Stimulated activated CD8-positive, alpha-beta memory T cell treated with anti-CD3 and anti-CD28 coated beads, Interleukin-15, amount 100 ng/mL, for 1 hour (primary cell): ENCODE results near the gene FGF21.

ENCODE experiments used
- DNase-seq: peaks from one replicate; pipeline ENCODE4 v3.0.0-alpha.2; 2020; ENCODE audit warnings: low read depth

FGF21 gene

DNA sequence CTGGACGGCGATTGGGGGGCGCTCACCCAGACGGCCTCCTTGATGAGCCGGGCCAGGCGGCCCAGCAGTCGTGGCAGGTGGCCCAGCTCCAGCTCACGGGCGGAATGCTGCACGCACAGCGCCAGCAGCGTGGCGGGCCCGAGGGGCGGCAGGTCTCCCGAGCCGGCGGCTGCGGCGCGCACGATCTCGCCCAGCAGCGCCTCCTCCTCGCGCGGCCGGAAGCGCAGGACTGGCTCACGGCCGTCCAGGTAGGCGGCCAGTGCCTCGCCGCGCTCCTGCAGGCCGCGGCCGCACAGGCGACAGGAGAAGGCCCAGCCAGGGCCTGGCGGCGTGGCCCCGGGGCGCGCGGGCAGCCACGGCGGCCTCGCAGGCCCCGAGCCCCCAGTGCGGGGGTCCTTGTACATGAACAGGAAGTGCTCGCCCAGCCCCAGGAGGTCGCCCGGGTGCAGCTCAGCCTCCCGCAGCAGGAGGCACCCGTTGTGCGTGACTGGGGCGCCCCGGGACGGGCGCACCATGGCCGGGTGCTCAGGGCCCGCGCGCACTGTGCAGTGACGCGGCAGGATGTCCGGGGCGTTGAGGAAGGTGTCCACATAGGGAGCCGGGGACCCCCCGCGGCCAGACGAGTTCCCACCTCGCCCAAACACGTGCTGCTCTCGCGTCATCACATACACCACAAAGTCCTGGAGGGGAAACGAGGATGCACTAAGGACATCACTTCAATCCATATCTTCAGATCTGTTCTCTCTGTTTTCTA, 26.2 kb upstream of the FGF21 start:
- no peak for DNase-seq

GRCh38 chr19:48731452-48731851, 23.9 kb upstream of the FGF21 start:
- no peak for DNase-seq

DNA sequence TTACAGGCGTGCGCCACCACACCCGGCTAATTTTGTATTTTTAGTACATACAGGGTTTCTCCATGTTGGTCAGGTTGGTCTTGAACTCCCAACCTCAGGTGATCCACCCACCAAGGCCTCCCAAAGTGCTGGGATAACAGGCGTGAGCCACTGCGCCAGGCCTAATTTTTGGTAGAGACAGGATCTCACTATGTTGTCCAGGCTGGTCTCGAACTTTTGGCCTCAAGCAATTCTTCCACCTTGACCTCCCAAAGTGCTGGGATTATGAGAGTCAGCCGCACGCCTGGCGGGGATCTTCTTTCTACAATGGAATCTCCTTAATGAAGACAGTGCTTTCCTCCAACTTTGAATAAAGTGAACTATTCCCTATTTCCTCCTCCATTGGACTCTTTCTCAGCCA, 20.7 kb upstream of the FGF21 start:
- DNase-seq, result no peak

DNA sequence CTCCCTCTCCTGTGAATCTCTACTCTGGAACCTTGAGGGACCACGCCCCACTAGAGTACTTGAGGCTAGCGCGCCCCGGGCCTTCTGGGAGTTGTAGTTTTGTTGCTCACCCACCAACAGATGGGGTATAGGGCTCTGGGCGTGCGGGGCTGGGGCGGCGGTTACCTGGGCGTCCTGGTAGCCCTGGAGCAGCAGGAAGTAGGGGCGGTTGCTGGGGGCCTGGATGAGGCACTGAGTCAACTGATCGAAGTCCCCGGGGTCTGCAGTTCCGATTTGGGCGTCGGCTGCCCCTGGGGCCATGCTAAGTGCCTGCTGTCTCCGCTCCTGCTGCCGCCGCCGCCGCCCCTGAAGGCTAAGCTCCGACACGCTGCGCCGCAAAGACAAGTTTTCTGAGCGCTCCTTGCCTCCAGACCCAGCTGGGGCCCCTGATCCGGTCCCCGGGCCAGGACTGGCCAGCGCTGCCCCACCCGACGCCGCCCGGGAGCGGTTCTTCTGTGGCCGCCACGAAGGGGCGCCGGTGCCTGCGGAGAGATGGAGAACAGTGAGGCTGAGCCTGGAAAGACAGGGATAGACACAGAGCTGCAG, 20.2 kb upstream of the FGF21 start:
- DNase-seq, result no peak

DNA sequence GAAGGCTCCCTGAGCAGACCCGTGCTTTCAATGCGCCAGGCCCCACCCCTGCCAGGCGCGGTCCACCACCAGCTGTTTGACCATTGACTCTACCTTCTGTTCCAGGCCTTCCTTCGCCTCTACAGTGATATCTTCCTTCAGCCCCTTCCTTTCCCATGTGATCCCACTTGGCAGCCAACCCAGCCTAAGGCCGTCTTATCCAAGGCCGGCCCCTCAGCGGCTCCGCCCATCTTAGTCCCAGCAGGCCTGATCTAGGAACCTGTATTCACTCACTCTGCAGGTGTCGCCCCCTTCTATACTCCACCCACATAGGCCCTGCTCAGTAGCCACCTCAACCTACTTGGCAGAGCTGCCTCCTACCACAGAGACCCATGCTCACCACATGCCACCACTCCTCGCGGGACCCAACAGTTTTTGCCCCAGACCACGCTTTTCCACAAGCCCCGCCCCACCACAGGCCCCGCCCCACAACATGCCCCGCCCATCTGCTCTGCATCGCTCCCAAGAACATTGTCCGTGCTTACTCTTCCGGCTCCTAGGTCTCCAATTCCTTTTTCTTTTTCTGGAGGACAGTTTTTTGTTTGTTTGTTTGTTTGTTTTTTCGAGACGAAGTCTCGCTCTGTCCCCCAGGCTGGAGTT, 17.8 kb upstream of the FGF21 start:
- DNase-seq, result no peak

- DNase-seq, result peak; percentile 80
These were observed 16.5 kb upstream of the FGF21 start for GRCh38 chr19:48738557-48739403.

- no peak for DNase-seq
These were observed 15.7 kb upstream of the FGF21 start for GRCh38 chr19:48739404-48740163.

GRCh38 chr19:48740164-48740972, 15.0 kb upstream of the FGF21 start, which contains the start of gene RASIP1:
TSS of gene RASIP1 (minus strand) at chr19:48740610. CDS start at chr19:48740282, 328 bp downstream.
- no peak for DNase-seq

GRCh38 chr19:48741129-48741999, 14.0 kb upstream of the FGF21 start:
- DNase-seq, result no peak

- no peak for DNase-seq
These were observed 13.2 kb upstream of the FGF21 start for GRCh38 chr19:48742096-48742495.

DNA sequence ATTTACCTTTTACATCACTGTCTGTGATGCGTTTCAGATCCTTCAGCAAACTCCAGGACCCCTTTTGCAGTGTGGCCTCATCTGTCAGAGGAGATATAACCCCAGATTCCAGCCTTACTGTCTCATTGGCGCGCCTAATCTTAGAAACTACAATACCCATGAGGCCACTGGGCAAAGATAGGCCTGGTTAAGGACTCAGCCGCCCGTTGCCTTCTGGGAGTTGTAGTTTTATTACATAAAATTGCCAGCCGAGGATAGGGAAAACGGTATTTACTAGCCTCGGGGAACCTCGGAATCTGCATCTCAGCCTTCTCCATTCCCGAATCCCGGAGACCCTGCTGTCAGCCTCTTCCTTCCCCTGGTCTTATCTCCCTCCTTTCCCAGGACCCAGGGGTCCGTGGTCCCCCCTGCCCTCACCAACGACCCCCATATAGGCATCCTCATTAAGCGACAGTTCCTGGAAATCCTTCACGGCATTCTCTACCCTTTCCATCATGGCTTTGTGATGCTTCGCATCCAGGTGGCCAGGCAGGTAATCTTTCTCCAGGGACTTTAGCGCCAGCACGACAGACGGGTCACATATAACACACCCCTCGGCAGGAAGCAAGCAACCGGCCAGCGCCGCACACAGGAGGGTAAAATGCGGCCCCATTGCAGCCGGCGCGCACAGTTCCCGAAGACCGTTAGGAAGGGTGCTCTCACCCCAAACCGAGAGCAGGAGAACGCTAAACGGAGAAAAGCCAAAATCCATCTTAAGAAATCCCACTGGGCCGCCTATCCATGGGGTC, 9.9 kb upstream of the FGF21 start:
- no peak for DNase-seq

DNA sequence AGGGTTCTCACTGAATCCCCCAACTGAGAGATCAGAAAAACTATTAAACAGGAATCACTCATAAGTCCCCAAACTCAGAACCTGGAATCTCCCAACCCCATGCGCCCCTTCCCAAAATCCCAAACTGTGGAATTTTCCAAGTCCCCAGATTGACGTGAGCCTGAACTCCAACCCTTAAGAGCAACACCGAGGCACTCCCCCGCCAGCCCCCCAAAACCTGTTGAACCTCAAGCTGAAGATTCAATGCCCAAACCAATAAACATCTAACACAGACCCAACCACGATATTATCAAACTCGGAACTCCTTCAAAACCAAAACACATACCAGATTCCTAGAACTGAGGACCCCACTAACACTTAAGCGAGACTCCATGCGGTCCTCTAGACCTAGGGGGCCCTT, 9.2 kb upstream of the FGF21 start:
- no peak for DNase-seq

DNA sequence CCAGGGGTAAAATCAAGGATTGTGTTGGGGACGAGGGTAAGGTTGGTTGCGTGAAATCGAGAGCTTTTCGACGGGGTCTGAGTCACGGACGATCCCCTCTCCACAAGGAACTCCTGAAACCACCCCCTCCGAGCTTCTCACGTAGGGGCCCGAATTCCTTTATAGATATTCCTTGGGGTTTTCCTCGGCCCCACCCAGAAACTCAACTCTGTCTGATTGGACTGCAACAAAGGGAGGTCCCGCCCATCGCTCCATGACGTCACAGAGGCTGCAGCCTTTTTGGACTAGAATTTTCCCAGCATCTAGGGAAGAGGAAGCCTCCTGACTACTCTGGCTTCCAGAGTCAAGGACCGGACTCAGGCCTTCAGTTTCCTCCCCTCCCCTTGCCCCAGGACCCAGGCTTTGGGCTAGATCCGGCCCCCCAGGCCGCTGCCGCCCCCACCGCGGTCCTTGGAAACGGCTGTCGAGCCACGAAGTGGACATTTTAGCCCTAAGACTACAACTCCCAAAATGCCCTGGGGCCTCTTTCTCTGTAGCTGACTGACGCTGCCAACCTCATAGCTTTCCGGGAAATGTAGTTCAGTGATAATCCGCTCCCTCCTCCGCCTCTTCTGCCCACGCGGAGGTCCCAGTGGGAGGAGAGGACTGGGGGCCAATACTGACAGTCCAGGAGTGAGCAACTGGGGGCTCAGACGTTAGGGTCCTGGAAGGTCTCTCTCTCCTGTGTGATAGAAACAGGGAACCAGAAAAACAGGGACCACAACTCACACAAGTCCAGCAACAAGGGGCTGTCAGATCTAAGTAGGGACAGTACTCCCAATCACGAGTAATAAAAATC, 8.4 kb upstream of the FGF21 start, which contains the start of gene IZUMO1:
IZUMO1 (minus strand) TSS at position 172 of the 838 bp plus-strand sequence. CDS start 1,050 bp downstream, outside the sequence.
- DNase-seq, result no peak

- no peak for DNase-seq
These were observed 5.6 kb upstream of the FGF21 start for GRCh38 chr19:48749571-48750198.

DNA sequence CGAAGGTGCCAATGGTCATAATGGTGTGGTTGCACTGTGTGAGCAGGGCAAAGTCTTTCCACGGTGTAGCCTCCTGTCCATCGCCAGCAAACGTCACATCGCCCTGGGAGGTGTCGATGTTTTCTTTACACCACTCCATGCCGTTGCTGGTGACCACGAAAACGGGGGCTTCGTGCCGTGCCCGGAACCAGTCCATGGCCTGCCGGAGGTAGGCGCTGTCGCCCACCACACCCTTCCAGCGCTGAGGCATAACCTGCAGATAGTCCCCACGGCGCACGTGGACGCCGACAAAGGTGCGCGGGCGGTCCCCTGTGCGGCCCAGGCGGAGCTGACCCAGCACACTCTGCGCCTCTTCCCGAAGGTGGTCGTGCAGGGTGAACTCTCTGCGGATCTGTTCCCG, 5.0 kb upstream of the FGF21 start:
- DNase-seq, result no peak

DNA sequence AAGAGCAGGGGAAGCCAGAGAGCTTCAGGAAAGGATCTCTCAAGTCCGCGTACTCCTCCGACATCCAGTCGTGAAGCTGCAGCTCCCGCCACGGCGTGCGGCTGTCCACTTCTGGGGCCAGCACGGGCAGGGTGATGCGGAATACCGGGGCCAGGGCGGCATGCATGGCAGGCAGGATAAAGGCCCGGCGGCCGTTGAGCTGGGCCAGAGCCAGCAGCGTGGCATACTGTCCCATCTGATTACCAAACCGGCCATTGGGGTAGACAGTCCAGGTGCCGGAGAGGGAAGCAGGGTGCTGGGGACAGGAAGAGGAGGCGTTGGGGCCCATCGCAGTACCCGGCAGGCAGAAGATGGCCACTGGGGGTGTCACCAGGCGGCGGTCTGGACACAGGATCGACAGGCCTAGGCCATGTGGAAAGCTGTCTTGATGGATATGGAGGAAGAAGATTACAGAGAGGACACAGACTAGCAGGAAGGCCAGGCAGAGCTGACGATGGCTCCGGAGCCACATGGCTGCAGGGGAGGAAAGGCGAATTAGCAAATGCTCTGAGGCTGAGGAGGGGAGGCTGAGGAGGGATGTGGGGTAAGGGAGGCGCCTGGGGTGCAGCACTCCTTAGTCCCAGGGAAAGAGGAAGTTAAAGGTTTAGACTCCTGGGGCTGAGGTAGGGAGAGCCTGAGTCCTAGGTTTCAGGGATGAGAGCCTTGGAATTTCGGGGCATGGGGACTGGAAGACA, 4.4 kb upstream of the FGF21 start:
- DNase-seq, result no peak
